Muscle of leg (tissue), 11 donors: ENCODE data around the gene WASHC3. TPM values are rescaled to one million over a fixed set of nuclear protein-coding genes. Genes with fewer than 3 reads are reported as not detected.
"Not testable (repeated sequence)": the region's sequence is repeated elsewhere in the genome, so short reads cannot be mapped to it uniquely, and the experiment has no call there.

Experiments
- DNase-seq: peaks from one replicate; pipeline ENCODE4 v3.0.0; 2013
- H3K27ac ChIP-seq: one replicate; pipeline ENCODE4 v1.5.1; 2013; ENCODE audit warnings: mild to moderate bottlenecking, low read length, control low read depth
- H3K27me3 ChIP-seq: one replicate; pipeline ENCODE4 v1.6.1; 2013; ENCODE audit warnings: low read length; ENCODE audit not compliant: control insufficient read depth, insufficient read depth
- H3K36me3 ChIP-seq: one replicate; pipeline ENCODE4 v1.6.1; 2013; ENCODE audit warnings: low read length; ENCODE audit not compliant: control insufficient read depth, insufficient read depth
- H3K4me1 ChIP-seq: one replicate; pipeline ENCODE4 v1.6.1; 2013; ENCODE audit warnings: low read length; ENCODE audit not compliant: control insufficient read depth, insufficient read depth
- H3K4me3 ChIP-seq: one replicate; pipeline ENCODE4 v1.5.1; 2013; ENCODE audit warnings: low read length, control low read depth
- H3K9me3 ChIP-seq: replicated peaks from 2 replicates; pipeline ENCODE4 v1.6.1; 2013; ENCODE audit warnings: low read depth, low read length; ENCODE audit not compliant: control insufficient read depth
- WGBS: methylation state at CpG from one replicate; pipeline ENCODE4 v1.1.5; 2013; ENCODE audit warnings: missing lambda C conversion rate; ENCODE audit not compliant: insufficient coverage; 5-methylcytosine and 5-hydroxymethylcytosine counted together
- polyA plus RNA-seq, 8 donors: library from polyadenylated mRNA; unstranded; fragments of 120-200 nt; gene quantifications; one replicate each; pipeline versions ENCODE4 v1.2.1 to v1.2.3, GENCODE V29; 2013; ENCODE audit warnings: inconsistent platforms in 1 of 8, low replicate concordance in 1 of 8; ENCODE audit not compliant: insufficient read length in 8 of 8, insufficient read depth in 1 of 8
- total RNA-seq: library from RNA; stranded (reverse); fragments of 120-200 nt; gene quantifications from one replicate; pipeline ENCODE4 v1.2.4, GENCODE V29; 2013

Gene WASHC3
- total and polyA plus RNA-seq, 9 donors, result 26.8 to 44.5 (median 38.5) TPM

DNA sequence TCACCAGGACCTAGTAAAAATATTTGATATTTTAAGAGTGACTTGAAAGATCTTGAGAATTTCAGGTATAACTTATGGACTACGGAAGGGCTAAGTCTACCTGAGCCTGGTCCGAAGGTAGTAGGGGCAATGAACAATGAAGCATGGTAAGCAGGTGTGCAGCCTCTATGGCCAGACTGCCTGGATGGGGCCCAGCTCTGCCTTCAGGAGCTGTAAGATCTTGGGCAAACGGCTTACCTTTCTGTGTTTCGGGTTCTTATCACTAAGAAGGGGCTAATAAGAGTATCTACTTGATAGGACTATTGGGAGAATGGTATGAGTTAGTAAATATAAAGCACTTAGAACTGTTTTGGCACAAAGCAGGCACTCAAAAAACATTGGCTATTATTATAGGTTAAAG, 19.1 kb upstream of the WASHC3 start:
- no peak for DNase-seq
- Histone ChIP-seq H3K27me3 (no peaks in the 10 kb centered on the region), H3K4me3 (no peak overlapping the region), H3K27ac (no peak overlapping the region), H3K9me3 (no peaks in the 10 kb centered on the region), H3K4me1 (no peaks in the 10 kb centered on the region), H3K36me3 (peaks cover 29% of the 10 kb centered on the region)
- WGBS, result 93% methylated on average over 4 of the region's 4 CpGs

DNA sequence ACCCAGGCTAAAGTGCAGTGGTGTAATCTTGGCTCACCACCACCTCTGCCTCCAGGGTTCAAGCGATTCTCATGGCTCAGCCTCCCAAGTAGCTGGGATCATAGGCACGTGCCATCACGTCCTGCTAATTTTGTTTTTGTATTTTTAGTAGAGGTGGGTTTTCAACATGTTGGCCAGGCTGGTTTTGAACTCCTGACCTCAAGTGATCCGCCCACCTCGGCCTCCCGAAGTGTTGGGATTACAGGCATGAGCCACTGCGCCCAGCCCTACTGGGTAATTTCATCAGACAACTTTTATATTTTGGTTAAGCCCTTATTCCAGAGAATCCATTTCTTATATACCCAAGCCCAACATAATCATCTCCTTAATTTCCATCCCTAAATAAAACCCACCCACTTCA, 10.3 kb upstream of the WASHC3 start:
- not testable (repeated sequence) for H3K36me3 ChIP-seq, H3K4me1 ChIP-seq, H3K9me3 ChIP-seq, H3K4me3 ChIP-seq, H3K27me3 ChIP-seq, DNase-seq, H3K27ac ChIP-seq
- no CpG with 5 or more reads among the region's 7 CpGs for WGBS

DNA sequence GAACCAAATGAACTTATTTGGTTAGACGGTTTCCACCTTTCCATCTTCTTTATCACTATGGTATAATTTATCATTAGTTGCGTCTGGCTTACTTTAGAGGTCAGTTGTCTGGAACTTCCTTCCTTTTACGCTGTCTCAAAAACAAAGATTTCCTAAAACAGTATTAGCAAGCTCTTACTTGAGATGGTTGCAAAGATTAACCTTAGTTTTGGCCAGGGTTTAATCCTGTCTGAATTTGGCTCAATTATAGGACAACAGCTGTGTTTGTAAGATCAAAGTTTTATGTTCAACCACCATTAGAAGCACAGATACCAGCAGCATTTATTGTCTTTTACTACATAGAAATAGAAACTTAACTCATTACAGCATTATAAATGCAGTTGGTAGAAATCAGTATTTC, 7.9 kb upstream of the WASHC3 start:
- DNase-seq, result no peak
- no peak overlapping the region for H3K4me3 ChIP-seq
- no CpG with 5 or more reads among the region's 3 CpGs for WGBS
- no peaks in the 10 kb centered on the region for H3K27me3 ChIP-seq
- H3K27ac ChIP-seq, result no peak overlapping the region
- no peaks in the 10 kb centered on the region for H3K9me3 ChIP-seq
- no peaks in the 10 kb centered on the region for H3K4me1 ChIP-seq
- H3K36me3 ChIP-seq, result no peaks in the 10 kb centered on the region

DNA sequence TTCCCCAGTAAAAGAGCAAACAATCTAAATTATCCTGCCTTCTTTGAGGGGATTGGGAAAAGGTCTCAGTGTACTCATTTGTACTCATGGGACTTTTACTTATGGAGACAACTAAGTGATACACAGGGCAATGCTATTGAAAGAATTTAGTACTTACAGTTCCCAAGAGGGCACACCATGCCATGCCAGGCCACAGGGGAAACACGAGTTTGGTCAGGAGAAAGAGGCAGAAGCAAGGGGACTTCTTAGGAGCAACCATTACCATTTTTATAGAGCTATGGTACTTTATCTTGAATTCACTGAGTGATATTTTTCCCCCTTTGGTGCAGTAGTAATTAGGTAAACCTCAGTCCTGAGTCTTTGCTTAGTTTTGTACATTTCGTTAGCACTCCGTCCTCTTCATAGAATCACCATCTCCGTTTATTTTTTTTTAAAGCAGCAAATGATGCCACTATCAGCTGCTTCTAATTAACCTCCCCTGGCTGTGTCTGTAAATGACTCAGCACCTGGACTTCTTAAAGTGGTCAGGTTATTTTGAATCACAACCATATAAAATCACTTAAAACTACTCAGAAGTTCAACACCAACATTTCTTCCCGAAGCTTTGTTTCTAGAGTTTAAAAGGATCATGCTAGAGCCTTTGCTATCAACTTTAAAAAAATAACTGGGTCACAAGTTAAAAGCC, 5.9 kb upstream of the WASHC3 start:
- H3K9me3 ChIP-seq, result no peaks in the 10 kb centered on the region
- DNase-seq, result no peak

DNA sequence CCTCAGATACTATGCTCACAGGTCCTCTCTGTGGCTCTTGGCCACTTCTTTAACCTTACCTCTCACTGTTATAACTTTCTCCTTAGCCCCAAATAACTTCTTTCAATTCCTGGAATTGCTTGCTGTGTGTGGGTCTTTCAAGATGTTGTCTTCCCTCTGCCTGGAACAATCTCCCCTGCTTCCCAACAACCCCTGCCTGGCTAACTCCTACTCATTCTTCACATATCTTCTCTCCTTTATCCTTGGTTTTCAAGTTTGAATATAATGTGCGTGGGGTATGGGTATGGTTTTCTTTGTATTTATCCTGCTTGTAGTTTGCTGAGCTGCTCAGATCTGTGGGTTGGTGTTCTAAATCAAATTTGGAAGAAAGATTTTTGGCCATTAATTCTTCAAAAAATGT, 2.7 kb upstream of the WASHC3 start:
- no peak for DNase-seq
- Histone ChIP-seq H3K9me3 (no peaks in the 10 kb centered on the region), H3K36me3 (peaks cover under 1% of the 10 kb centered on the region), H3K4me3 (no peak overlapping the region), H3K27ac (no peak overlapping the region), H3K4me1 (no peaks in the 10 kb centered on the region), H3K27me3 (no peaks in the 10 kb centered on the region)
- no CpG with 5 or more reads among the region's 1 CpG for WGBS

More for the DNA sequence above, 5.9 kb upstream of the WASHC3 start:
- no peaks in the 10 kb centered on the region for H3K27me3 ChIP-seq
- no peaks in the 10 kb centered on the region for H3K4me1 ChIP-seq
- WGBS, result no CpG with 5 or more reads among the region's 5 CpGs
- H3K27ac ChIP-seq, result no peak overlapping the region
- H3K4me3 ChIP-seq, result no peak overlapping the region
- H3K36me3 ChIP-seq, result no peaks in the 10 kb centered on the region

DNA sequence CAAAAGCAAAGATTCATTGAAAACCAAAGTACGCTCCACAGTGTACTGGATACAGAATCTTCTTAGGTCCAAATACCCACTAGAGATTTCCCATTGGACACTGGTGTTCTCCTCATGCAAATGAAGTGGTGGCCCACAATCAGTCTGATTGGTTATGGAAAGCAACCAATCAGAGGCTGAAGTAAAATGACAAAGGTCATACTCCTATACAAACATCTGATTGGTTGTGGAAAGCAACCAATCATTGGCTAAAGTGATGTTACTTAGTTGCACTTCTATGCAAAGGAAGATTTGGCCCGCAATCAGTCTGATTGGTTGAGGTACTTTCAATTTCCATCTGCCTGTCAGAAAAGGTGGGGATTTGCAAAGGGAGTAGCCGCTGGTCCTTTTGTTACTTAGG, 1.3 kb upstream of the WASHC3 start:
- H3K4me3 ChIP-seq, result no peak overlapping the region
- DNase-seq, result no peak
- no CpG with 5 or more reads among the region's 3 CpGs for WGBS
- H3K9me3 ChIP-seq, result no peaks in the 10 kb centered on the region
- H3K27ac ChIP-seq, result no peak overlapping the region
- no peaks in the 10 kb centered on the region for H3K4me1 ChIP-seq
- H3K36me3 ChIP-seq, result peaks cover 5% of the 10 kb centered on the region
- no peaks in the 10 kb centered on the region for H3K27me3 ChIP-seq

DNA sequence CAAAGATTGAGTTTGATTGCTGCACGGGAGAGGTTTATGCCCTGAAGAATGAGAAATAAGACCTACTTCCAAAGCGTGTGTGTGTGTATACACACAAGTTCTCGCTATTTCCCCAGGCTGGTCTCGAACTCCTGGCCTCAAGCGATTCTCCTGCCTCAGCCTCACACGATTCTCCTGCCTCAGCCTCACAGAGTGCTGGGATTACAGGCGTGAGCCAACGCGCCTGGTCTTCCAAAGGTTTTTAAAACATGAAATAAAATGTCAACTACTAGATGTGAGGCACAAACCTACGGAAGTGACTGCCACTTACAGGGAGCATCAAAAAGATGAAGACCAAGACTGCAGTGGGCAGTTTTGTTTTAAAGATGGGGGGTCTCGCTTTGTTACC, 622 bp upstream of the WASHC3 start:
- H3K27me3 ChIP-seq, result no peaks in the 10 kb centered on the region
- peaks cover 5% of the 10 kb centered on the region for H3K36me3 ChIP-seq
- peak overlapping the region; percentile 86 for H3K4me3 ChIP-seq
- no peak for DNase-seq
- no peaks in the 10 kb centered on the region for H3K4me1 ChIP-seq
- WGBS, result 92% methylated on average over 8 of the region's 11 CpGs
- no peak overlapping the region for H3K27ac ChIP-seq
- H3K9me3 ChIP-seq, result no peaks in the 10 kb centered on the region

DNA sequence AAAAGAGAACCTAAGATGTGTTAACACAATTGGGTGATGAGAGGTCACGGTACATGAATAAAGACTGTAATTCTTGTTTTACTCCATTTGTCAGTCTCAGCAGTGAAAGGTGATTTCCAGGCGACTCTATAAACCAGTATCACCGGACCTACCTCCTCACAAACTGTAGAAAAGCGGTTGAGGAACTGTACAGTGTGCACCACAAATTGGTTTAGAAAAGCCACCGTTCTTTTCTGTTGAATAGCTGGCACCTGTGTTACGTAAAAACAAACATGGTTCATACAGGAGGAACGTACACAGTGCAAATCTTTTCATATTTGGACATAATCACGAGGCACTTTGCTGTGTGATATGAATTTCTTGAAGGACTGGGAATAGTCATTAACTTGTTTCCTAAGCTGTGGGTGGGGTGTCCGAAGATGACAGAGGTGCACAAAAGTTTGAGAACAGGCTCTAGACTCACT, 663 bp downstream of the WASHC3 start:
- H3K27ac ChIP-seq, result peak overlapping the region; percentile 72
- no peak for DNase-seq
- peaks cover 7% of the 10 kb centered on the region for H3K36me3 ChIP-seq
- no peaks in the 10 kb centered on the region for H3K27me3 ChIP-seq
- H3K4me3 ChIP-seq, result peak overlapping the region; percentile 86
- no peaks in the 10 kb centered on the region for H3K4me1 ChIP-seq
- no peaks in the 10 kb centered on the region for H3K9me3 ChIP-seq
- 21% methylated on average over 2 of the region's 9 CpGs for WGBS

DNA sequence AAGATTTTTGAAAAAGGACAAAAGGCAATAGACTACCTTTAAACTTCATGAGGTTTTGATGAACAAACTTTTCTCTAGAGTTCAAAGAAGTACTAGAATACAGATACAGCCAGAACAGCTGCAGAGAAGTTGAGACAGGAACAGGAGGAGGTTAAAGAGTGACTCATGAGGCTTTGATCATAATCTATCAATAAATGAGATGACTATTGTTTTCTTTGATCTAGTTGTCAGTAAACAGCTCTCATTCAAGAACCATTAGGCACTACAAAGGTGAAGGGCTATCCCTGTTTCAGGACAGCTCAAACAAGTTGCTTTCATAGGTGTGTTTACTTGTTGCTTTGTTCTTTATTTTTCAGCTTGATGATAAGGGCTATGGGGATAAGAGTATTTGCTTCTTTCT, 2.4 kb downstream of the WASHC3 start:
- Histone ChIP-seq H3K4me1 (no peaks in the 10 kb centered on the region), H3K4me3 (no peak overlapping the region), H3K9me3 (no peaks in the 10 kb centered on the region), H3K27ac (no peak overlapping the region), H3K27me3 (no peaks in the 10 kb centered on the region), H3K36me3 (peaks cover 7% of the 10 kb centered on the region)
- DNase-seq, result no peak

DNA sequence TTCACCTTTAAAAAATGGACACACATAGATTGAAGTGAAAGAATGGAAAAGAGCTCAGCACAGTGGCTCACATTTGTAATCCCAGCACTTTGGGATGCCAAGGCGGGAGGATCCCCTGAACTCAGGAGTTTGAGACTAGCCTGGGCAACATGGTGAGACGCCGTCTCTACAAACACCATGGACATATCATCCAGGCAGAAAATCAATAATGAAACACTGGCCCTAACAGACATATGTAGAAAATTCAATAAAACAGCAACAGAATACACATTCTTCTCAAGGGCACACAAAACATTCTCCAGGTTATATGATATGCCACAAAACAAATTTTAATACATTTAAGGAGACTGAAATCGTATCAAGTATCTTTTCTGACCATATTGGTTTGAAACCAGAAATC, 7.4 kb downstream of the WASHC3 start:
- H3K4me3 ChIP-seq, result no peak overlapping the region
- WGBS, result no CpG with 5 or more reads among the region's 4 CpGs
- H3K27me3 ChIP-seq, result no peaks in the 10 kb centered on the region
- DNase-seq, result no peak
- H3K9me3 ChIP-seq, result no peaks in the 10 kb centered on the region
- no peak overlapping the region for H3K27ac ChIP-seq
- no peaks in the 10 kb centered on the region for H3K4me1 ChIP-seq
- H3K36me3 ChIP-seq, result peaks cover 25% of the 10 kb centered on the region

DNA sequence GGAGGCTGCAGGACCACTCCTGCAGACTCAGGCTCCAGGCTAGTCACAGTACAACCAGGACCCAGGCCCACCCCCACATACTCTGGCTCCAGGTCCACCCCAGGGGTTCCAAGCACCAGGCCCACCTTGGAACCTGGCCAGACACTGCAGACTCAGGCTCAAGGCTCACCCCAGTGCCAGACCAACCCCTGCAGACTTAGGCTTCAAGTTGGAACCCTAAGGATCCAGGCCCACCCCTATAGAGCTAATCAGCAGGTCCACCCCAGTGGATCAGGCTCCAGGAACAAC, 8.8 kb downstream of the WASHC3 start:
- Histone ChIP-seq H3K27ac (no peak overlapping the region), H3K27me3 (no peaks in the 10 kb centered on the region), H3K9me3 (no peaks in the 10 kb centered on the region), H3K4me3 (no peak overlapping the region), H3K36me3 (peaks cover 27% of the 10 kb centered on the region), H3K4me1 (no peaks in the 10 kb centered on the region)
- DNase-seq, result no peak
